Liver (tissue), 3 donors: ENCODE results near the gene DMD.

Source experiments
- ATF3 ChIP-seq: IDR thresholded peaks from 2 replicates; pipeline ENCODE4 v1.6.1; 2016; ENCODE audit warnings: antibody characterized with exemption
- CTCF ChIP-seq: fragments of 150-350 bp; IDR thresholded peaks from 2 replicates; pipeline ENCODE4 v1.5.1; 2017; ENCODE audit warnings: improper control_type of control experiment, low read depth, low read length; ENCODE audit not compliant: missing input control
- EGR1 ChIP-seq, 2 donors: IDR thresholded peaks; 2 replicates each; pipeline ENCODE4 v1.6.1; 2016 to 2018; ENCODE audit warnings: antibody characterized with exemption in 2 of 2, low read depth in 2 of 2
- FOXA1 ChIP-seq: IDR thresholded peaks from 2 replicates; pipeline ENCODE4 v1.6.1; 2016; ENCODE audit warnings: antibody characterized with exemption
- GABPA ChIP-seq, 2 donors: IDR thresholded peaks in 1 of 2; conservative IDR thresholded peaks in 1 of 2; 2 replicates each; pipeline ENCODE4 v1.6.1; 2016; ENCODE audit warnings: antibody characterized with exemption in 2 of 2, mild to moderate bottlenecking in 1 of 2, moderate library complexity in 1 of 2
- JUND ChIP-seq, 2 donors: IDR thresholded peaks; 2 replicates each; pipeline ENCODE4 v1.6.1; 2016; ENCODE audit warnings: antibody characterized with exemption in 2 of 2
- MAX ChIP-seq: IDR thresholded peaks from 2 replicates; pipeline ENCODE4 v1.6.1; 2016; ENCODE audit warnings: antibody characterized with exemption
- NR2F2 ChIP-seq: IDR thresholded peaks from 2 replicates; pipeline ENCODE4 v1.6.1; 2016; ENCODE audit warnings: antibody characterized with exemption
- RAD21 ChIP-seq, 2 donors: IDR thresholded peaks; 2 replicates each; pipeline ENCODE4 v1.6.1; 2016; ENCODE audit warnings: antibody characterized with exemption in 2 of 2, mild to moderate bottlenecking in 2 of 2
- REST ChIP-seq: IDR thresholded peaks from 2 replicates; pipeline ENCODE4 v1.6.1; 2016; ENCODE audit warnings: antibody characterized with exemption, mild to moderate bottlenecking
- SP1 ChIP-seq: IDR thresholded peaks from 2 replicates; pipeline ENCODE4 v1.6.1; 2018; ENCODE audit warnings: antibody characterized with exemption, mild to moderate bottlenecking
- TAF1 ChIP-seq: conservative IDR thresholded peaks from 2 replicates; pipeline ENCODE4 v1.6.1; 2016; ENCODE audit warnings: antibody characterized with exemption, mild to moderate bottlenecking
- ZBTB33 ChIP-seq: IDR thresholded peaks from 2 replicates; pipeline ENCODE4 v1.6.1; 2016; ENCODE audit warnings: antibody characterized with exemption
- donor health status: healthy.
- donor health status: healthy.

GRCh38 chrX:31280580-31280979, 1930.8 kb downstream of the DMD start:
- TF ChIP-seq CTCF (no peak), JUND (IDR thresholded peaks at IDR 0.05) (no peak), MAX (no peak), ATF3 (no peak), FOXA1 (no peak), TAF1 (no peak), ZBTB33 (no peak), SP1 (no peak), RAD21 (IDR thresholded peaks at IDR 0.05) (no peak), REST (no peak), NR2F2 (no peak), GABPA (IDR thresholded peaks at IDR 0.05 in 1 of 2, conservative IDR thresholded peaks at IDR 0.05 in 1 of 2) (no peak), EGR1 (IDR thresholded peaks at IDR 0.05; ENCODE audit: low read depth in 2 of 2) (no peak)
